Measurements from ENCODE around the gene CPS1. TPM values are rescaled to one million over a fixed set of nuclear protein-coding genes. Genes with fewer than 3 reads are reported as not detected.

CPS1 gene
- total RNA-seq, 1 donor from 2014 or later = 4.6 TPM

- H3K27me3 Mint-ChIP-seq (ENCODE audit: low read depth) = no peaks in the 10 kb centered on the region
- H3K36me3 Mint-ChIP-seq (ENCODE audit: low read depth) = no peaks in the 10 kb centered on the region
- no peak for TF ChIP-seq CTCF (IDR thresholded peaks at IDR 0.05)
- no peaks in the 10 kb centered on the region for H3K9me3 Mint-ChIP-seq (ENCODE audit: low read depth)
- no peak overlapping the region for H3K4me3 Mint-ChIP-seq (ENCODE audit: unreplicated experiment)
- H3K27ac Mint-ChIP-seq (ENCODE audit: unreplicated experiment) = no peak overlapping the region
- no peak for DNase-seq (ENCODE audit: low spot score)
- H3K4me1 Mint-ChIP-seq (ENCODE audit: low read depth) = peaks cover 4% of the 10 kb centered on the region
These were observed 5.1 kb downstream of the CPS1 start for GRCh38 chr2:210561475-210561874.

GRCh38 chr2:210562091-210562490 is 5.7 kb downstream of the CPS1 start:
- Mint-ChIP-seq H3K27ac (ENCODE audit: unreplicated experiment) (no peak overlapping the region), H3K27me3 (ENCODE audit: low read depth) (no peaks in the 10 kb centered on the region), H3K4me3 (ENCODE audit: unreplicated experiment) (no peak overlapping the region), H3K9me3 (ENCODE audit: low read depth) (no peaks in the 10 kb centered on the region), H3K36me3 (ENCODE audit: low read depth) (no peaks in the 10 kb centered on the region), H3K4me1 (ENCODE audit: low read depth) (peaks cover 4% of the 10 kb centered on the region)
- no peak for TF ChIP-seq CTCF (IDR thresholded peaks at IDR 0.05)
- no peak for DNase-seq (ENCODE audit: low spot score)

GRCh38 chr2:210562502-210563080 is 6.2 kb downstream of the CPS1 start:
- no peak for TF ChIP-seq CTCF (IDR thresholded peaks at IDR 0.05)
- no peak for DNase-seq (ENCODE audit: low spot score)
- H3K36me3 Mint-ChIP-seq (ENCODE audit: low read depth) = no peaks in the 10 kb centered on the region
- H3K4me1 Mint-ChIP-seq (ENCODE audit: low read depth) = peaks cover 4% of the 10 kb centered on the region
- H3K4me3 Mint-ChIP-seq (ENCODE audit: unreplicated experiment) = no peak overlapping the region
- no peaks in the 10 kb centered on the region for H3K27me3 Mint-ChIP-seq (ENCODE audit: low read depth)
- no peak overlapping the region for H3K27ac Mint-ChIP-seq (ENCODE audit: unreplicated experiment)
- no peaks in the 10 kb centered on the region for H3K9me3 Mint-ChIP-seq (ENCODE audit: low read depth)

GRCh38 chr2:210567279-210567678 is 10.9 kb downstream of the CPS1 start:
- no peaks in the 10 kb centered on the region for H3K27me3 Mint-ChIP-seq (ENCODE audit: low read depth)
- DNase-seq (ENCODE audit: low spot score) = no peak
- no peak overlapping the region for H3K4me3 Mint-ChIP-seq (ENCODE audit: unreplicated experiment)
- H3K9me3 Mint-ChIP-seq (ENCODE audit: low read depth) = no peaks in the 10 kb centered on the region
- no peak overlapping the region for H3K27ac Mint-ChIP-seq (ENCODE audit: unreplicated experiment)
- TF ChIP-seq CTCF (IDR thresholded peaks at IDR 0.05) = no peak
- H3K4me1 Mint-ChIP-seq (ENCODE audit: low read depth) = no peaks in the 10 kb centered on the region
- no peaks in the 10 kb centered on the region for H3K36me3 Mint-ChIP-seq (ENCODE audit: low read depth)

- Mint-ChIP-seq H3K4me1 (ENCODE audit: low read depth) (no peaks in the 10 kb centered on the region), H3K27ac (ENCODE audit: unreplicated experiment) (no peak overlapping the region), H3K9me3 (ENCODE audit: low read depth) (no peaks in the 10 kb centered on the region), H3K36me3 (ENCODE audit: low read depth) (no peaks in the 10 kb centered on the region), H3K27me3 (ENCODE audit: low read depth) (no peaks in the 10 kb centered on the region), H3K4me3 (ENCODE audit: unreplicated experiment) (no peak overlapping the region)
- no peak for DNase-seq (ENCODE audit: low spot score)
- TF ChIP-seq CTCF (IDR thresholded peaks at IDR 0.05) = no peak
These were observed 11.7 kb downstream of the CPS1 start for GRCh38 chr2:210568108-210568507.
